Heart left ventricle (tissue), 16 donors: Measurements from ENCODE around the gene IFNLR1. TPM values are rescaled to one million over a fixed set of nuclear protein-coding genes. Genes with fewer than 3 reads are reported as not detected.

Experiments used
- ATAC-seq, 4 donors: fragments of 200-7000 bp; cut with Tn5 transposase; one replicate each; pipeline ENCODE4 v1.9.1; 2020 to 2022; ENCODE audit warnings: moderate library complexity in 4 of 4, mild to moderate bottlenecking in 3 of 4, moderate number of reproducible peaks in 1 of 4
- DNase-seq, 5 donors: peaks; one replicate each; pipeline ENCODE4 v3.0.0-alpha.2; 2020
- H3K27ac ChIP-seq, 12 donors: fragments of 200-600 bp; sonication (generic) in 4 of 12; one replicate each; pipeline versions ENCODE4 v1.5.0 to v1.8.0; 2016 to 2022; ENCODE audit warnings: mild to moderate bottlenecking in 2 of 12
- H3K27me3 ChIP-seq, 9 donors: fragments of 200-600 bp; sonication (generic) in 2 of 9; one replicate each; pipeline versions ENCODE4 v1.5.1 to v1.8.0; 2016 to 2022; ENCODE audit warnings: mild to moderate bottlenecking in 3 of 9
- H3K36me3 ChIP-seq, 9 donors: fragments of 200-600 bp; sonication (generic) in 2 of 9; one replicate each; pipeline versions ENCODE4 v1.5.0 to v1.8.0; 2018 to 2022; ENCODE audit warnings: mild to moderate bottlenecking in 2 of 9
- H3K4me1 ChIP-seq, 12 donors: fragments of 200-600 bp; sonication (generic) in 4 of 12; one replicate each; pipeline versions ENCODE4 v1.5.0 to v1.8.0; 2016 to 2022; ENCODE audit warnings: mild to moderate bottlenecking in 3 of 12
- H3K4me3 ChIP-seq, 12 donors: fragments of 200-600 bp; sonication (generic) in 4 of 12; one replicate each; pipeline versions ENCODE4 v1.5.0 to v1.8.0; 2017 to 2022; ENCODE audit warnings: mild to moderate bottlenecking in 9 of 12, moderate library complexity in 4 of 12
- H3K9me3 ChIP-seq, 12 donors: fragments of 200-600 bp; sonication (generic) in 4 of 12; one replicate each; pipeline versions ENCODE4 v1.5.0 to v1.8.0; 2016 to 2022; ENCODE audit warnings: mild to moderate bottlenecking in 1 of 12
- POLR2A ChIP-seq, 2 donors: fragments of 450-650 bp; IDR thresholded peaks; one replicate each; pipeline ENCODE4 v1.6.1; 2017; ENCODE audit warnings: antibody characterized with exemption in 2 of 2, mild to moderate bottlenecking in 2 of 2, moderate library complexity in 2 of 2
- WGBS, 4 donors: extraction: QIAGEN DNeasy Blood & Tissue Kit in 2 of 4; methylation state at CpG; one replicate each; pipeline versions ENCODE4 v1.1.5 to v1.1.7; 2013 to 2018; 5-methylcytosine and 5-hydroxymethylcytosine counted together
- intact Hi-C, 10 donors: fragments of 100-400 bp; cut with DNase I; formaldehyde crosslinking; loops; one replicate each; pipeline versions ENCODE4 v1.11.1 to v1.14.2; 2022
- polyA plus RNA-seq, 2 donors: library from polyadenylated mRNA; stranded (reverse); fragments of 200-250 nt; gene quantifications; one replicate each; pipeline ENCODE4 v1.2.3, GENCODE V29; 2013
- total RNA-seq, 9 donors: library from RNA; depleted of rRNA in 2 of 9; stranded (reverse); fragments of >200 nt in 2 of 9; fragmentation: NEBNext Ultra II Directional in 3 of 9; extraction: Animal tissue kit (Norgen Biotek cat#: 25700) in 3 of 9; gene quantifications; one replicate each; pipeline versions ENCODE4 v1.1.0 to v1.2.4, GENCODE V29; 2016 to 2023
- TF ChIP-seq, protein P1 (sequence below), 12 donors: fragments of 200-600 bp; sonication (generic) in 4 of 12; IDR thresholded peaks; one replicate each; pipeline versions ENCODE4 v1.5.0 to v1.8.0; 2018 to 2022; ENCODE audit warnings: antibody characterized with exemption in 12 of 12, mild to moderate bottlenecking in 5 of 12
- donor health status: ischemic (EF 13 %, LVEDD 7.1; RV severe dilation, severe dysfunction).
- donor health status: healthy with polysubstance abuse.
- donor health status: DM: no; HTN: yes; CAD: no.
- donor health status: DM: no; HTN: no; CAD: no.
- donor health status: ischemic (EF 25% LVEDD 6.9; RV normal size, moderate dysfunction).
- donor health status: ischemic (EF 25% LVEDD 5.7; RV mildly dilated, moderate dysfunction).
- donor health status: healthy.
- donor health status: DM: yes; HTN: yes; CAD: no.
- donor health status: ischemic (EF 35%, LVEDD 5.7; RV mildly dilated, moderate dysfunction).
- donor health status: nonischemic (EF 11% LVEDD 7.7; RV severe dilation, severe dysfunction).
- donor health status: DM: yes; HTN: yes; CAD: no.
- donor health status: PGD.
- donor health status: ischemic (EF 29% LVEDD 5.4; RV normal size, mild dysfunction).
- donor health status: nonischemic (EF 23%, LVEDD 6.1; RV moderate dilation, normal function).

The IFNLR1 gene
- total and polyA plus RNA-seq, 11 donors = 0.99 to 3.4 (median 2.7) TPM

DNA sequence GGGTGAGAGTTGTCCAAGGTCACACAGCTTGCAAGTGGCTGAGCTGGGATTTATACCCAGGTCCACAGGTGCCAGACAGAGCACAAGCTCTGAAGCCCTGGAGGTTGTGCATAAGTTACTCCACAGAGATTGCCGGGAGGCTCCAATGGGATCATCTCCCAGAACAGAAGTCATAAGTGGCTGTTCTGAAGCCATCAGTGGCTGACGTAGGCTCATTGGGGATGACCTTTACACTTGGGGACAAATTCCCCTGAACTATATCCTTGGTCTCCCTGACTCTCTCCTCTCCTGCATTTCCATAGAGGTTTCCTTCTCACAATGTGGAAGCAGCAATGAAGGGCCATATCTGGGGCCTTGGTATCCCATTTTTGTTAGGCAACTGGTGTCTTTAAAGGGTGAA is 37.0 kb upstream of the IFNLR1 start:
- TF ChIP-seq, protein P1, sequence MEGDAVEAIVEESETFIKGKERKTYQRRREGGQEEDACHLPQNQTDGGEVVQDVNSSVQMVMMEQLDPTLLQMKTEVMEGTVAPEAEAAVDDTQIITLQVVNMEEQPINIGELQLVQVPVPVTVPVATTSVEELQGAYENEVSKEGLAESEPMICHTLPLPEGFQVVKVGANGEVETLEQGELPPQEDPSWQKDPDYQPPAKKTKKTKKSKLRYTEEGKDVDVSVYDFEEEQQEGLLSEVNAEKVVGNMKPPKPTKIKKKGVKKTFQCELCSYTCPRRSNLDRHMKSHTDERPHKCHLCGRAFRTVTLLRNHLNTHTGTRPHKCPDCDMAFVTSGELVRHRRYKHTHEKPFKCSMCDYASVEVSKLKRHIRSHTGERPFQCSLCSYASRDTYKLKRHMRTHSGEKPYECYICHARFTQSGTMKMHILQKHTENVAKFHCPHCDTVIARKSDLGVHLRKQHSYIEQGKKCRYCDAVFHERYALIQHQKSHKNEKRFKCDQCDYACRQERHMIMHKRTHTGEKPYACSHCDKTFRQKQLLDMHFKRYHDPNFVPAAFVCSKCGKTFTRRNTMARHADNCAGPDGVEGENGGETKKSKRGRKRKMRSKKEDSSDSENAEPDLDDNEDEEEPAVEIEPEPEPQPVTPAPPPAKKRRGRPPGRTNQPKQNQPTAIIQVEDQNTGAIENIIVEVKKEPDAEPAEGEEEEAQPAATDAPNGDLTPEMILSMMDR (IDR thresholded peaks at IDR 0.05) = no peak
- TF ChIP-seq POLR2A (IDR thresholded peaks at IDR 0.05) = no peak
- Histone ChIP-seq H3K4me1 (no peaks in the 10 kb centered on the region), H3K27ac (no peak overlapping the region), H3K36me3 (no peaks in the 10 kb centered on the region), H3K27me3 (peaks cover 0 to 15% (median 0%) of the 10 kb centered on the region in 9 donors), H3K4me3 (no peak overlapping the region), H3K9me3 (no peaks in the 10 kb centered on the region)
- WGBS, 4 donors = 79 to 93% (median 89%) methylated on average over 2 of the region's 2 CpGs
- DNase-seq (no peak), ATAC-seq (no peak)
- intact Hi-C loops = no loop called here

DNA sequence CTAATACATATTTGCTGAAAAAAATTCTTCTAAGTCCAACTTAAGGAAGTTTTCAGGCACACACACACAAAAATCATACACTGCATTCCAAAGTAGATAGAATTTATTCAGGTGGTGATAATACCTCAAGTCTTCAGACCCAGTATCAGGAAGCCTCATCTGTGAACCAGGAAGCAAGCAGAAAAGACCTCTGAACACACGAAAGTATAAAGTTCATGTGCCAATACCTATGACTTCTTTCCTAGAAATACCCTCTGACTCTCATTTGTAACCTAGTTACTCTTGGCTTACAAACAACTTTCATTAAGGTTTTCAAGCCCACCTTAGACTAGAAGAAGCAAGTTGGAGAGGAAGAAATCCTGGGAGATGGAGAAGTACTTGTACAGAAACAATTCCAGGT is 35.7 kb upstream of the IFNLR1 start:
- ATAC-seq (no peak), DNase-seq (no peak)
- Histone ChIP-seq H3K4me3 (no peak overlapping the region), H3K27me3 (peaks cover 0 to 25% (median 3%) of the 10 kb centered on the region in 9 donors), H3K9me3 (no peaks in the 10 kb centered on the region), H3K4me1 (no peaks in the 10 kb centered on the region), H3K27ac (no peak overlapping the region), H3K36me3 (no peaks in the 10 kb centered on the region)
- TF ChIP-seq, protein P1 (IDR thresholded peaks at IDR 0.05) = no peak
- 69 to 85% (median 77%) methylated on average over 1 of the region's 1 CpG for WGBS, 4 donors
- intact Hi-C loops = no loop called here

DNA sequence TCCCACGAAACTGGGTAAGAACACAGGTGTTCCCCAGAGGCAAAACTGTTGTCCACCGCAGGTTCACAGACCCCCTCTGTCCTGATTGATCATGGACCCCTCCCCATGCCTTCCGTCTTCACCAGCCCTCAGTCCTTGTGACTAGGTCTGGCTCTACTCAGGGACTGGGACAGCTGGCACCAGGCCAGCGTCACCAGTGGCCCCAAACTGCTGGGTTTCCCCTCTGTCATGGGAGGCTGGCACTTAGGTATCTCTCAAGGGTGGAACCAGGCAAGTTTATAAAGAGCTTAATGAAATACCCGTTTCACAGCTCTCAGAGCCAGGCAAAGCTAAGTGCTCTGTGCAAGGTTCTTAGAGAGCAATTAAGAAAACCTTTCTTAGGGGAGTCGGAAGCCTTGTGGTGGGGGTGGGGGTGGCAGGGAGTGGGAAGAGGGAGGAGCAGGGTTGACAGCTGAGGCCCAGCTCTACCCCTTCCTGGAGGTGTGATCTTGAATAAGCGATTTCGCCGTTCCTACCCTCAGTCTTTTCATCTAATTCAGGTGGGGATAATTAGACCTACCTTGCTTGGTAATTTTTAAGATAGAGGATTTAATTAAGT is 35.0 kb upstream of the IFNLR1 start:
- ATAC-seq (no peak), DNase-seq (no peak)
- no peaks in the 10 kb centered on the region for H3K36me3 ChIP-seq
- H3K27ac ChIP-seq = no peak overlapping the region
- H3K9me3 ChIP-seq = no peaks in the 10 kb centered on the region
- H3K27me3 ChIP-seq = peaks cover 0 to 32% (median 3%) of the 10 kb centered on the region in 9 donors
- no peak overlapping the region for H3K4me3 ChIP-seq
- 57 to 72% (median 65%) methylated on average over 9 of the region's 9 CpGs for WGBS, 4 donors
- intact Hi-C loops = no loop called here
- no peaks in the 10 kb centered on the region for H3K4me1 ChIP-seq
- TF ChIP-seq POLR2A (IDR thresholded peaks at IDR 0.05) = no peak
- TF ChIP-seq, protein P1 (IDR thresholded peaks at IDR 0.05) = no peak

DNA sequence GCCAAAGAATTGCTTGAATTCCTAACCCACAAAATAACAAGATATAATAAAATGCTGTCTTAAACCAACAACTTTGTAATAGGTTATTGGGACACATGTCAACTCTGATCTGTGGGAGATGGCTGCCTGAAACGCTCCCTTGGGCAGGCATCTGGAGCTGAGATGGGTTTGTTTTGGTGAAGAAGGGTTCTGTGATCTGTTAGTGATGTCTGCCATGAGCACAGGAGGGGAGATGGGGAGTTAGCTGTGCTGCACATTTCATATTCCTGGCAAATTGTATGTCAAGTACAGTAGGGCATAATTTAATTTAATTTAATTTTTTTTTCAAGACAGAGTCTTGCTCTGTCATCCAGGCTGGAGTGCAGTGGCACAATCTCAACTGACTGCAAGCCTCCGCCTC is 34.2 kb upstream of the IFNLR1 start:
- Histone ChIP-seq H3K4me3 (no peak overlapping the region), H3K27me3 (peaks cover 0 to 40% (median 6%) of the 10 kb centered on the region in 9 donors), H3K9me3 (no peaks in the 10 kb centered on the region), H3K4me1 (no peaks in the 10 kb centered on the region), H3K27ac (no peak overlapping the region), H3K36me3 (no peaks in the 10 kb centered on the region)
- WGBS, 4 donors = 72 to 94% (median 85%) methylated on average over 2 of the region's 2 CpGs
- intact Hi-C loops = no loop called here
- ATAC-seq (no peak), DNase-seq (no peak)
- TF ChIP-seq, protein P1 (IDR thresholded peaks at IDR 0.05) = no peak
- no peak for TF ChIP-seq POLR2A (IDR thresholded peaks at IDR 0.05)
